Gastroesophageal sphincter (tissue), 3 donors: ENCODE data around the gene CDC42EP4.

Experiments used
- CTCF ChIP-seq, 4 experiments: fragments of 200-600 bp in 2 of 4; fragments of 450-650 bp in 2 of 4; sonication (generic) in 1 of 4; IDR thresholded peaks; one replicate each; pipeline ENCODE4 v1.5.1; 2017 to 2019; ENCODE audit warnings: antibody characterized with exemption in 4 of 4, mild to moderate bottlenecking in 2 of 4, moderate library complexity in 2 of 4
- POLR2AphosphoS5 ChIP-seq: sonication (generic); formaldehyde crosslinking; IDR thresholded peaks from one replicate; pipeline ENCODE4 v1.6.1; 2017; ENCODE audit warnings: antibody characterized with exemption

DNA sequence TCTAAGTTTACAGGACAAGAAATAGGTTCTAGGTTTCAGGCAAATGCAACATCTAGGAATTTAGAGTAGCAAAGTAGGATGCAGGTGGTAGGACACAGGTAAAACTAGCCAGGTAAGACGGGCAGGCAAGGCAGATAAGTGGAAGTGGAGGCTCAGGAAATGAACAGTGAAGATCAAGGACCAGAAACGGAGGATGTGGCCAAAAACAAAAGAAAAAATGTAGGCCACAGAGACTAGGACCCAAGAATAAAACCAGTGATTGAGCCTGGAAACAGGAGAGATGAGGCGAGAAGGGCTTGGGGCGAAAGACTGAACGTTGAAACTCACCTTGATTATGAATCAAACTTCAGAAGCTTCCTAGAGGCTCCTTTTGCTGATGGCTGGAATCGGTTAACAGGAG lies 74.1 kb downstream of the CDC42EP4 start:
- no peak for TF ChIP-seq CTCF (IDR thresholded peaks at IDR 0.05)
- TF ChIP-seq POLR2AphosphoS5, result no peak
